ENCODE measurements around the gene GLI1.

Gene GLI1

GRCh38 chr12:57496822-57497221 lies 37.2 kb downstream of the GLI1 start:
- Histone ChIP-seq H3K79me2 (ENCODE audit: low read length) (peaks cover 4% of the 10 kb centered on the region; the same call in 1 of the 2 replicates), H3K9ac (ENCODE audit: low read length) (no peak overlapping the region), H3K9me3 (ENCODE audit: insufficient read depth, low read length) (no peaks in the 10 kb centered on the region), H2AFZ (ENCODE audit: low read depth, low read length) (no peak overlapping the region), H3K4me2 (ENCODE audit: low read length) (no peak overlapping the region), H3K4me1 (ENCODE audit: low read length) (no peaks in the 10 kb centered on the region), H3K36me3 (replicated peaks; ENCODE audit: low read depth, low read length) (peaks cover 48% of the 10 kb centered on the region), H3K4me3 (ENCODE audit: low read length) (no peak overlapping the region), H4K20me1 (ENCODE audit: insufficient read depth, low read length) (no peaks in the 10 kb centered on the region), H3K27me3 (ENCODE audit: low read depth, low read length) (no peaks in the 10 kb centered on the region), H3K27ac (ENCODE audit: low read length) (no peak overlapping the region)
- no peak for TF ChIP-seq EZH2phosphoT487 (IDR thresholded peaks at IDR 0.05; ENCODE audit: low read depth)
- TF ChIP-seq, protein P1, sequence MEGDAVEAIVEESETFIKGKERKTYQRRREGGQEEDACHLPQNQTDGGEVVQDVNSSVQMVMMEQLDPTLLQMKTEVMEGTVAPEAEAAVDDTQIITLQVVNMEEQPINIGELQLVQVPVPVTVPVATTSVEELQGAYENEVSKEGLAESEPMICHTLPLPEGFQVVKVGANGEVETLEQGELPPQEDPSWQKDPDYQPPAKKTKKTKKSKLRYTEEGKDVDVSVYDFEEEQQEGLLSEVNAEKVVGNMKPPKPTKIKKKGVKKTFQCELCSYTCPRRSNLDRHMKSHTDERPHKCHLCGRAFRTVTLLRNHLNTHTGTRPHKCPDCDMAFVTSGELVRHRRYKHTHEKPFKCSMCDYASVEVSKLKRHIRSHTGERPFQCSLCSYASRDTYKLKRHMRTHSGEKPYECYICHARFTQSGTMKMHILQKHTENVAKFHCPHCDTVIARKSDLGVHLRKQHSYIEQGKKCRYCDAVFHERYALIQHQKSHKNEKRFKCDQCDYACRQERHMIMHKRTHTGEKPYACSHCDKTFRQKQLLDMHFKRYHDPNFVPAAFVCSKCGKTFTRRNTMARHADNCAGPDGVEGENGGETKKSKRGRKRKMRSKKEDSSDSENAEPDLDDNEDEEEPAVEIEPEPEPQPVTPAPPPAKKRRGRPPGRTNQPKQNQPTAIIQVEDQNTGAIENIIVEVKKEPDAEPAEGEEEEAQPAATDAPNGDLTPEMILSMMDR (IDR thresholded peaks at IDR 0.05; ENCODE audit: low read depth, low read length): no peak

- no peak overlapping the region for H3K4me3 ChIP-seq (ENCODE audit: low read length)
- peaks cover 52% of the 10 kb centered on the region for H3K36me3 ChIP-seq (replicated peaks; ENCODE audit: low read depth, low read length)
- H3K79me2 ChIP-seq (ENCODE audit: low read length): peaks cover 4% of the 10 kb centered on the region; the same call in 1 of the 2 replicates
- no peaks in the 10 kb centered on the region for H4K20me1 ChIP-seq (ENCODE audit: insufficient read depth, low read length)
- no peak overlapping the region for H3K27ac ChIP-seq (ENCODE audit: low read length)
- H2AFZ ChIP-seq (ENCODE audit: low read depth, low read length): no peak overlapping the region
- no peaks in the 10 kb centered on the region for H3K27me3 ChIP-seq (ENCODE audit: low read depth, low read length)
- H3K4me2 ChIP-seq (ENCODE audit: low read length): no peak overlapping the region
- no peaks in the 10 kb centered on the region for H3K9me3 ChIP-seq (ENCODE audit: insufficient read depth, low read length)
- TF ChIP-seq EZH2phosphoT487 (IDR thresholded peaks at IDR 0.05; ENCODE audit: low read depth): no peak
- TF ChIP-seq, protein P1 (IDR thresholded peaks at IDR 0.05; ENCODE audit: low read depth, low read length): no peak
- no peaks in the 10 kb centered on the region for H3K4me1 ChIP-seq (ENCODE audit: low read length)
- H3K9ac ChIP-seq (ENCODE audit: low read length): no peak overlapping the region
Measured at GRCh38 chr12:57497223-57498131, 37.9 kb downstream of the GLI1 start.

GRCh38 chr12:57498132-57498502 lies 38.5 kb downstream of the GLI1 start:
- TF ChIP-seq EZH2phosphoT487 (IDR thresholded peaks at IDR 0.05; ENCODE audit: low read depth): no peak
- TF ChIP-seq, protein P1 (IDR thresholded peaks at IDR 0.05; ENCODE audit: low read depth, low read length): no peak

DNA sequence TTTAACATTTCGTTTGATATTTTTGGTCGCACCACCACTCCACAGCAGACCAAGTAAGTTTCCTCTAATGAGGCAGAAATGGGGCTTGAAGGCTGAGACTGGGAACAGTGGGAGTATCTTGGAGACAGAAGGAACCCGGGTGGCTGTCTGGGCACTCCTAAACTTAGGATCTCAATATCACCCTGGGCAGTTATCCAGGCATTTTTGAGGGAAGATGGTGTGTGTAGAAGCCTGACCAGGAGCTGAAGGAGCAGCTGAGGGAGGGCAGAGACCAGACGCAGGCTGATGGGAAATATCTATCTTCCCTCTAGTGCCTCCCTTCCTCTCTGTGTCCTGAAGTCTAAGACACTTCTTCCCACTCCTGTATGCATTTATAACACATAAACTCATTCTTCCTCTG lies 39.0 kb downstream of the GLI1 start:
- Histone ChIP-seq H3K27me3 (ENCODE audit: low read depth, low read length) (no peaks in the 10 kb centered on the region), H3K4me3 (ENCODE audit: low read length) (no peak overlapping the region), H4K20me1 (ENCODE audit: insufficient read depth, low read length) (no peaks in the 10 kb centered on the region), H3K27ac (ENCODE audit: low read length) (no peak overlapping the region), H3K36me3 (replicated peaks; ENCODE audit: low read depth, low read length) (peaks cover 50% of the 10 kb centered on the region), H3K9ac (ENCODE audit: low read length) (no peak overlapping the region), H3K4me2 (ENCODE audit: low read length) (no peak overlapping the region), H2AFZ (ENCODE audit: low read depth, low read length) (no peak overlapping the region), H3K9me3 (ENCODE audit: insufficient read depth, low read length) (no peaks in the 10 kb centered on the region), H3K4me1 (ENCODE audit: low read length) (no peaks in the 10 kb centered on the region), H3K79me2 (ENCODE audit: low read length) (peaks cover 4% of the 10 kb centered on the region; the same call in 1 of the 2 replicates)
- TF ChIP-seq, protein P1 (IDR thresholded peaks at IDR 0.05; ENCODE audit: low read depth, low read length): no peak

More at GRCh38 chr12:57498132-57498502, 38.5 kb downstream of the GLI1 start:
- Histone ChIP-seq H3K4me2 (ENCODE audit: low read length) (no peak overlapping the region), H3K27me3 (ENCODE audit: low read depth, low read length) (no peaks in the 10 kb centered on the region), H3K9ac (ENCODE audit: low read length) (no peak overlapping the region), H3K9me3 (ENCODE audit: insufficient read depth, low read length) (no peaks in the 10 kb centered on the region), H3K36me3 (replicated peaks; ENCODE audit: low read depth, low read length) (peaks cover 50% of the 10 kb centered on the region), H3K27ac (ENCODE audit: low read length) (no peak overlapping the region), H4K20me1 (ENCODE audit: insufficient read depth, low read length) (no peaks in the 10 kb centered on the region), H3K79me2 (ENCODE audit: low read length) (peaks cover 4% of the 10 kb centered on the region; the same call in 1 of the 2 replicates), H2AFZ (ENCODE audit: low read depth, low read length) (no peak overlapping the region), H3K4me1 (ENCODE audit: low read length) (no peaks in the 10 kb centered on the region), H3K4me3 (ENCODE audit: low read length) (no peak overlapping the region)
